ENCODE data around the gene POU6F2. TPM values are rescaled to one million over a fixed set of nuclear protein-coding genes. Genes with fewer than 3 reads are reported as not detected.

POU6F2 gene
- polyA plus RNA-seq, 12 donors, result 0.05 to 0.23 (median 0.11) TPM; not detected in 5

DNA sequence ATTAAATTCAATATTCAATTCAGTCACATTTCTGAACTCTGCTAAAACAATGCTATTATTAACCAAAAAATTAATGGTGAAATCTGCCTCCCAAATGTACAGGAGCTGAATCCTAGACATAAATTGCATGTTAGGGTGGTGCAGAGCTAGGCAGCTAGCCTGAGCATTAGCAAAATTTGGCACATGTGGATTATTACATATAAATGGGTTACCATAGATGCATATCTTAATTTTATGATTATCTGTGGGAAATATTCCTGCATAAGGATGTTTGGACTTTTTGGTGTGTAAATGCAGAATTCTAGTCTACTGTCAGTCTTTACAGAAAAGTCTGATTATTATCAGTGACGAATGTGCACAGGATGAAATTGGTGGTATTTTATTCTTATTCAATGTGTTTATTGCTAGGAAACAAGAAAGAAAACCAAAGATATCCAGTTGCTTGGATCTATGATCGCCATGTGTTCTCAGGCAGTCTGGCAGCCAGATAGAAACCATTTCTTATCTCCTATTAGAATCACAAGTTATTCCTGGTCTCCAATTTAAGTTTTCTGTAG lies 150.7 kb downstream of the POU6F2 start:
- no peak for DNase-seq

DNA sequence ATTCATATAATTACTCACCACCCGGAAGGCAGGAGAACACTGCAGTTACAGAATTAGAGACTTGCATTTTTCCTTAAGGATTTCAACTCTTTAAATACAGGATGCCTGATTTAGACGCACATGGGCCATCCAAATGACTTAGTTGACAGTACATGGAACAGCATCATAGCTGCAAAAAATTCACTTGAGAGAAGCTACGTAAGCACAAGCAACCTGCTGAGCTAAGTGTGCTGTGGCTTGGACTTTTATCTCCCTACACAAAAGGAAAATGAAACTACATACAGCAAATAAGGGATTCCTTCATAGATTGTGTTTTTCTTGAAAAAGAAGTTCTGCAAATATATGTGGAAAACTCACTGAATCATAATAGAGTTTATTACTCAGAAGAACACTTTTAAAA lies 152.6 kb downstream of the POU6F2 start:
- no peak for DNase-seq

DNA sequence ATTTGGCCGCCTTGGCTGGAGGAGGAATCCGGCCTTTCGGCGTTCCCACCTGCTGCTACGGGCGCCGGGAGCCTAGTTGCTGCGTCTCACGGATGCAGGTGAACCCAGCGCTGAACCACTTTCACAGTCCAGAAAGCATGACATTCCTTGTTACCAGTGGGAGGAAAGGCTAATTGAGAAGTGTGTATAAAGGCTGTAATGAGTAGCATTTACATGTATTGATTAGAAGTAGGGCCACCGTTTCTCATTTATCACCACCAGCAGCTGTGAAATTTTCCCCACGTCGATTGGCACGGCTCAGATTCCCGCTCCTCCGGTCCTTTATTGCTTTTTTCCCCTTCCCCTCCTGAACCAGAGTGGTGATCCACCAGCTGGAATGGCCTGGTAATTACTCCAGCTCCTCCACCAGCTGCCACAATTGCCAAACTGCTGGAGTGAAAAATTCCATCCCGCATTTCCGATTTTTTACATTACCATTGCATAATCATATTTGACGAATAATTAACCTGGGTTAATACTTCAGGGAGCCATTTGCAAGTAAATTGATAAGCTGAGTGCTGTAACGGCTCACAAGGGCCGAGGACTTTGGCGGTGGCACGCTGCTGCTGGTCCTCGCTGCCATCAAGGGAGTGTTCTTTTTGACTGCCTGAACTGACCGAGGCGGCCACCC lies 153.3 kb downstream of the POU6F2 start:
- no peak for DNase-seq

DNA sequence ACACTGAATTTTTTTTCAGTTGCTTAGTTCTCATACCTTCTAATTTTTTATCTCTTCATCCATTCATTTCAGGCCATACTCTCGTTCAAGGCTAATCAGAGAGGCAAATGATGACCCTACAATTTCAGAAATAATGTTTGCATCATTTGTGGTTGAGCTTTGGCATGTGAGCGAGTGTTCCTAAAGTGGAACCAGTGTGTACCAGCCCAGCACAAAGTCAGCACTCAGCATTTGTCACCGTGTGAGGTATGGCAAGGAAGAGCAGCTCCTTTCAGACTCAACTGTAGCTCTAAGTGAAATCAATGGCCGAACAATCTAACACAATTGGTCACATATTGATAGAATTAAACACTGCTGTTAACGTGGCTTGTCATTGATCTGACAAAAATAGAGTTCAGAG lies 154.6 kb downstream of the POU6F2 start:
- no peak for DNase-seq

DNA sequence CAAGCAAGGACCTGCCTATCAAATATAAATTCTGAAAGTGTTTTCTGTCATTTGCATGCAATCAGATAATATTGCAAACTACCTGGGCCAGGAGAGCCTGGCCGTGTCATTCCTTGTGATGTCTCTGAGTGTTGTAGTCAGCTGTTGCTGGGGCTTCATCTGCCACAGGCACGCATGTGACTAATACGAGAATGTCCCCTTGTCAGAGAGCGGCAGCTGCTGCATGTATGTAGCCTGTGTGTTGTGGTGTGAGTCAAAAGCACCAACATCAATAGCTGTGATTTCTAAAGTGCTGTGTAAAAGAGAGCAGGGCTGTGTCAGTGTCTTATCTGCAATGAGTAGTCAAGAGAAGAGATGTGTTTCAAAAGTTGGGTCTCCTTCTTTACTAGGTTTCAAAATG lies 155.4 kb downstream of the POU6F2 start:
- peak; percentile 8 for DNase-seq

DNA sequence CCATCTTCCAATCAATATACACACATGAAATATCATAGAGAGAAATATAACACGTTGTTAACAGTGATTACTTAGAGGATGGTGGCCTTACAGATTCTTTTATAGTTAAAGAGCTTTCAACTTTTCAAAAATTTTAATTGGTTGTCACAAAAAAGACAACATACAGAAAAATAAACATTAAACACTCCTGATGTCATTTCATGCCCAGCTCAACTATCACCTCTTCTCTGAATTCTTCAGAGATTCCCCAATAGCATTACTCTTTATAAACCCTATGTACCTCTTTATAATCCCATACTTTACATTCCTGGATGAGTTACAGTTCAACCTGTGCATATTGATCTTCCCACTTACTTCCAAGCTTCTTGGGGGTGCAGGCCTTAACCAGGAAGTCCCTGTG lies 159.8 kb downstream of the POU6F2 start:
- DNase-seq, result no peak

DNA sequence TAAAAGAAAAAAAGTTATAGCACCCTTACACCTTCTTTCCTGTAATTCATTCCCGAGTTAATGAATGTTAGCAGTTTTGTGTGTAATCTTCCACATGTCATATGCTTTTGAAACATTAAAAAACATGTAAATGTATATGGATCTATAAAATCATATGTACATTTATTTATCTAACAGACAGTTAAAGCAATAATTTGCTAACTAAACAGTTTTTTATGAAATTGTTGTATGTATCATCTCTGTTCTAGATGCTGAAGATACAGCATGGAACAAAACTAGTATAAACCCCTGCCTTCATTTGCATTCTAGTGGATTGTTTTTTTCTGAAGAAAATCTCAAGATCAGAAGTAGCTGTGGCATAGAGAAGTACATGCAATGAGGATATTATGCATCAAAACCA lies 165.0 kb downstream of the POU6F2 start:
- DNase-seq, result no peak

DNA sequence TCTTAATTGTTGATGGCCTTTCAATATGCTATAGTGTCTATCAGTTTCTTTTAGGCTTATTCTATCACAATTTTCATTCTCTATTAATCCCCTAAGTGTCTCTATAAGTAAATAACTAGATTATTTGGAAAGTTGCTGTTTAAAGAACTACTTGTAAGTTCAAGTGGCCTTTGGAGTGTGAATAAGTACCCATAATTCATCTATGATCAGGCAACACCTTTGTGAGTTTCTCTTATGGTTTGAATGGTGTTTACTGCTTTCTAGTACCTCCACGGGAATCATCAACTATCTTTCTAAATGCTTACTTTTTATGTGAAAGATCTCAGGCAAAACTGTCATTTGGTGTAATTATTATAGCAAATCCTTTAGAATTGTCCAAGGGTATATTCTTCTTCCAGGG lies 166.7 kb downstream of the POU6F2 start:
- no peak for DNase-seq

DNA sequence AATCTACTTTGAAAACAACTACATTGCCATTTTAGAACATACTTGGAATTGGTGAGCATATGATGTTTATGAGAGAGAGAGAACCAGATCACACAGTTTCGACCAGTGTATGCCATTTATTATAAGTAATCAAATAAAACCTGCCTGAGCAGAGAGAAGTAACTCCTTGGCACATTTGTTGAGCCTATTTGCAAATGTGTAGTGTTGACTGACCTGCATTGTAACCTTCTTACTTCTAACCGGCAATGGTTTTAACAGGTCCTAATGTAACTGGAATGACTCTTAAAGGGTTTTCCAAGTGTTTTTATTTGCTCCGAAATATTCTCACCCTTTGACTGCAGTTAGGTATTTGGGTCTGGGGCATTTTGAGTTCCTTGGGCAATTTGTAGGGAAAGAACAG lies 167.6 kb downstream of the POU6F2 start:
- no peak for DNase-seq

DNA sequence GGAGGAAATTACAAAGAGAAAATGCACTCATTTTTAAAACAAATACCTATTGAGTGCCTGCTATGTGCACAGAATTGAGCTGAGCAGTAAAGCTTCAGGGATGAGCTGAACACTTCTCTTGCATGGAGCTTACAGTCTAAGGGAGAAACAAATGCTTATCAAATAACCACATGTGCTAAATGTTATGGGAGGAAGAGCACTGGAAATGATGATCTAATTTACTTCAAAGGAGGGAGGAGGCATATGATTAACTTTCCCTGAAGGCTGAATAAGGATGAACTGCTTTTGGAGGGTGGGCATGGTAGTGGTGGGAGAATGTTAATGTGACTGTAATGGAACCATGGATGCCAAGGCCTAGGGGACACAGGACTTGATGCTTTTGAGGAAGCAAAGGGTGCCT lies 168.2 kb downstream of the POU6F2 start:
- DNase-seq, result no peak

DNA sequence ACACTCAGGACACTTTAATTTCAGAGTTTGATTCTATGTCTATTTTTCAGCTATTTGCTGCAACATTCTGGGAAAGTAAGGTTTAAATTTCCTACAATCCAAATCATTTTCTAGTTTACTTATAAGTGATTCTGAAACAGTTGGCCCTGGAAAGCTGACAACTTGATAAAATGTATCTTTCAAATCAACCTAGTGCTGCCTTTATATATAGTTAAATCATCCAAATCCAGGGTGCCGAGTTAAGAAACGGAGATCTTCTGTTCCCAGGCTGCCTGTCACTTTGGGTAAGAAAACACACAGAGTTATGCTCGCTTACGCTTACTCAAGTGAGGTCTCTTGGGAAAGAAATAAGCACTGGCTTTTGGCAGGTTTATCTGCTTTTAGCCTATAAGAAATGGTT lies 175.0 kb downstream of the POU6F2 start:
- no peak for DNase-seq

DNA sequence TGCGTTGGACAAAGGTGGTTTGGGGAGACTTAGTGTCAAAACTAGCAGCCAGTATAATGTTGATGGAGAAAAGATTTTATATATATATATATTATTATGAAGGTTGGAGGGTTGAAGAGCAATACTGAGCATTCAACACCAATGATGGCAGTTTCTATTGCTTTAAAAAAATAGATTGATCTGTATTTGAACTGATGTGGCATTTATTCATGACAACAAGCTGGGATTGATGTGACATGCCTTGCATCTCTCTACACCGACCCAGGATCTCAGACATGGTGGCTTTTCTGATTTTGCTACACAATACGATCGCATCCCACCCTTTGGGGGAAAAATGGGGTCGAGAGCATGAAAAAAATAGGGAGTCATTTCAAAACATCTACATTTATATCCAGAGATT lies 175.4 kb downstream of the POU6F2 start:
- no peak for DNase-seq

DNA sequence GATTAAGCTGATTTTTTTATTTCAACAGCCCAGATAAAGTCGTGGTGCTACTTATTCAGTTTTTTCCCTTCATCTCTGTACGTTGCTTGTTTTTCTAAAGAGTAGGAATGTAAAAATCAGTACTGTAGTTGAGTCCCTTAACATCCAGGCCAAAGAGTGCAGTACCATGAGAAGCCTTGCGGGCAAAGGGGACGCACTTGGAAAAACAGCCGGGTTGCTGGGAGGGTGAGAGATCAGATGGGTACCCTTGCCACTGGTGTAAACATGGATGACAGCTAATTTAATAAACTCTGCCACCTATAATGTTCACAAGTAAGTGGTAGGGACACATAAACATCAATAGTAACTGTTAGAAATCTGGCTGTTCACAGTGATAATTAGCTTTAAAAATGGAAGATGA lies 175.9 kb downstream of the POU6F2 start:
- no peak for DNase-seq

DNA sequence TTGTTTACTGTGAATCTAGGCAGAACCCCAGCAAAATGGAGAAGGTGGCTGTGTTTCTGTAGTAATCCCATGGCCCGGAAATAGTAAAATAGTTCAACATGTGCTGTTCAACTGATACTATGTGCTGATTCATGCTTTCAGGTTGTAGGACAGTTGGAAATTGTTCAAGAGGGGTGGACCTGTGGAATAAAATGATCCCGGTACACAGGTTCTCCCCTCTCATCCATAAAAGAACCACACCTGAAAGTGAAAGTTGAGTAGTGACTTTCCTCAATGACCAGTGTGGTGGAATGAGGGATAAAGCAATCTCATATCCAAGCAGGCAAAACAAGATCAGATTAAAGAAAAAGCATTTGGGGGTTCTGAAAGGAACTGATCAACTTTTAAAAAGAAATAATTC lies 177.1 kb downstream of the POU6F2 start:
- DNase-seq, result no peak

DNA sequence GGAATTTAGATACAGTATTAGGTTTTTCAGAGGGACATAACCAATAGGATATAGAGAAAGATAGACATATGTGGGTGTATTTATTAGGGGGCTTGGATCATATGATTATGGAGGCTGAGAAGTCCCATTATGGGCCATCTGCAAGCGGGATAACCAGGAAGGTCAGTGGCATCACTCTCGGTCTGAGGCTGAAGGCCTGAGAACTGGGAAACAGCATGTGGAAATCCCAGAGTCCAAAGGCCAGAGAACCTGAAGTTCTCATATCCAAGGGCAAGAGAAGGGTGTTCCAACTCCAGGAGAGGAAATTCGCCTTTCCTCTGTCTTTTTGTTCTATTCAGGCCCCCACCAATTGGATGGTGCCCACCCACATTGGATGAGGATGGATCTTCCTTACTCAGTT lies 180.7 kb downstream of the POU6F2 start:
- DNase-seq, result no peak

DNA sequence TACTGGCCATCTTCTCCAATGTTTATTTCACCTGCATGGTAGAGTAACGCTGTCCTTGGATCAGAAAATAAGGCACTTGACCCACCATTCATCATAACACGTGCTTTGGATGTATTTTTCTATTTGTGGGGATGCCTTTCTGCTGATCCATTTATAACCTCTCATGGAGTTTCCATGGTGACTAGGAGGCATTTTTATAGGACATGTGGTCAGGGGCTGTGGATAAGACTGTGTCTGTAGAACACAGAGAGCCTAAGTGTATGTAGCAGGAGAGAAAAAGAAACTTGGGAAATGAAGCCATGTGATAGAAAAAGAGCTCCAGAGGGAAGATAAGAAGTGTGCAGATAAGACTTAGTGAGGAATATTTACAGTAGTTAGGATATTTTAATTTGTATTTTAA lies 184.2 kb downstream of the POU6F2 start:
- no peak for DNase-seq

DNA sequence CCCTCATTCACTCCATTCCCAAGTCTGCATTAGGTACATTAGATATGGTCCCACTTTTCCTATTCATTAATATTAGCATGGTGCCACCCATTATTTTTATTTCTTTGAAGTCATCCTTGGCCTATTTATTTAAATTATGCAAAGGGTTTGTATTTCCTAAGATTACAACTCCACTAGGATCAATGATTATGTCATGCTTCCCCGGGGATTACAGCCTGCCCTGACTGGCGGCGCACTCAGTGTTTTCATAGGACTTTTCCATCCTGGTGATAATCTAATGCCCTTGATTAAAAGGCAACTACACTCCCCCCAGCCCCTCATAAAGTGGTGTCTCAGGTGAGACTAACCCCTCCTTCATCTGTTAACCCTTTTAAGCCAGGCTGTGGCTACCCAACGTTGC lies 187.2 kb downstream of the POU6F2 start:
- DNase-seq, result no peak

DNA sequence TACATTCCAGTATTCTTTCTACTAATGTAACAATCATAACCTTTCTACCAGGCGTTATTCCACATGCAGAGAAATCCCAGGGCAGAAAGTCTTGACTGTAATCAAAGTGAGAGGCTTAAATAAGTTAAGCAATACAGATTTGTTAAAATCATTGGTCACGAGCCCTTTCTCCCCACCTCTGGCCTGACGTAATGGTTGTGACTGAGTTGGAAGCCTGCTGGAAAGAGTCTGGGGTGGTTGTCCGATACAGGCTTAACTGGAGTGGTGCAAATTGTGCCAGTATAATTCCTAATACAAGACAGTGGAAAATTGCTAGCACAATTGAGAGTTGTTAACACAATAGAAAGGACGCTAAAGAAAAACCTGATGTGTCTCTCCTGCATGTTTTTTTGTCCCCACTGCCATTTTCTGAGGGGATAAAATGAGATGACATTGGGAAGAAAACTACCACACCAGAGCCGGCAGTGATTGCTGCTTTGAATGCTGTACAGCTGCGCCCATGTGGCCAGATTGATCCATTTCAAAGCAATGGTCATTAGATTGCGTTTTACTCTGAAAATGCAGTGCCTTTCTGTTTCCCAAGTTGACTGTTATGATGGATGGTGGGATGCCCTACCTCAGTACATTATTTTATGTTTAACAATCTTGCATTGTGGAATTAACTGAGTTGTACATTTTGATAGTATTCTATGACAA lies 190.8 kb downstream of the POU6F2 start:
- no peak for DNase-seq

DNA sequence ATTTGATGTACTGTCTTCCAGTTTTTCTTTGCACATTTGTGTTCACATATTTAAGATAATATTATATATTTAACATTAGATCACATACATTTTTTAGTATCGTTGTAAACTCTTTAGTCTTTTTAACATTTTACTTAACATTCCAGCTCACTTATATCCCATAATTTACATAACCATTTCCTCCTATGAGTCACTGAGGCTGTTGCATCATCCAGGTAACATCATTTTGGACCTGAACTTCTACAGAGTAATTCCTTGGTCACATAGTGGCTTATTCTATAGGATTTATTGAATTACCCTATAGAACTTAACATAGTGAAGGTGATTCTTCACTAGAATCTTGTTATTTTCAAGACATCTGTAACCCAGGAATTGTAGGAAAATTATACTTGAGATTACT lies 194.4 kb downstream of the POU6F2 start:
- no peak for DNase-seq

DNA sequence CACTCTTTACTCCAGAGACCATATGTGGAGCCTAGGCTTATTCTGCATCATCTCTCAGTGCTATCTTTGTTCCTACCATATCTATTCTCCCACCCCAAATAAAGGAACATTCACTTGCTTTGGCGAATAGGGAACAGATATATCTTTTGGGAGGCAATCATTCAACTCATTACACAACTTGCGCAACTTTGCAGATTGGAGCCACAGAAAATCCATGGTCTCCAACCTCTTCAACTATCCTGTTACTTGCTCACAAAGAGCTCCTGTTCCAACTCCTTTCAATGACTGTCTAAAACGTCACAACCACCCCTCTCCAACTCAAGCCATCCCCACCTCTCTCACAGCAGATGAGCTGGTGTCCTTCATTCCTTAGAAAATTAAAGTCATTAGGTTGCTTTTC lies 203.7 kb downstream of the POU6F2 start:
- no peak for DNase-seq

DNA sequence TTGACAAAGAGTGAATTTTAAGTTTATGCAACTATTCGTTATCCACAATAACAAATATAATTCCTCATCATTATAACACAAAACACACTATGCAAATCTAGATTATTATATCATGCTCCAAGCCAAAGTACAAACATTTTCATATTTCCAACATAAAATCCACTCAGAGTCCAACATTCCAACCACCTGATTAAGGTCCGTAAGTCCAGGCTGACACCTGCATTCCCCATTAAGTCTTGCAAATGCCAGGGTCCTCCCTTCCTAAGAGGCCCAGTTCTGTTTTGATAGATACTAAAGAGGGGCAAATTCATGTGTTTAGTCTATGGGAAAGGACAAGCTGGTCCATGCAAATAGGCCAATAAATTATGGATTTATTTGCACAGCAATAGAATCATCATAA lies 206.1 kb downstream of the POU6F2 start:
- no peak for DNase-seq

DNA sequence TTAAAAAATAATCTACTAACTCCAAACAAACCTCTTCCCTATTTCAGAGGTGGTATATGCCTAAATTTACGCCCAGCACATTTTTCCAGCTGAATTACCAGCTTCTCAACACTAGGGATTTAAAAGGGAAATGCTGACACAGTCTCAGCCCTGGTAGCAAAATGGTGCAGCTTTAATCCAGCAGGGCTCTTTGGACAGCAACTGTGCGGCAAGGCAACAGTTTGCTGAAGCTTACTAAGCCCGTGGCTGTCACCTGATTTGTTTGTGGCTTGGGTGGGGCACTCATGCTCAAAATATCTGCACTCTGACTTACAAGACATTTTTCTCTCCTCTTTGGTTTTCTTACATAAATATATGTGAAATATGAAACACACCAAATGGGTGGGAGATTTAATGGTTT lies 206.7 kb downstream of the POU6F2 start:
- no peak for DNase-seq

DNA sequence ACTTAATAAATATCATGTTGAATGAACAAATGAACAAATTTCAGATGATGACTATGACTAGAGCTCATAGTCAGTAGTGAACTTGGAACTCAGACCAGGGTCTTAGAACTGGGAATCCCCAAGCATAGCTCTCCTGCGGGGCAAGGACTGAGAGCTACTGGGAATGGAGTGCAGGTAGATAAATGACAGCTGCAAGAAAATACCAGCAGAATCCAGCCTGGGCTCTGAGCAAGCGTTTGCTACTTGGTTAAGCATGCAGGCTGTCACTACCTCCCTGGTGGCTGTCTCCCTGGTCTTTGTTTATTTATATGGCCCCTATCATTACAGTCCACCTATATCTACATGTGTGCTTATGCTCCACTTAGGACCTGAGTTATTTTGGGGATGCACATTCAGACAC lies 208.4 kb downstream of the POU6F2 start:
- DNase-seq, result no peak

DNA sequence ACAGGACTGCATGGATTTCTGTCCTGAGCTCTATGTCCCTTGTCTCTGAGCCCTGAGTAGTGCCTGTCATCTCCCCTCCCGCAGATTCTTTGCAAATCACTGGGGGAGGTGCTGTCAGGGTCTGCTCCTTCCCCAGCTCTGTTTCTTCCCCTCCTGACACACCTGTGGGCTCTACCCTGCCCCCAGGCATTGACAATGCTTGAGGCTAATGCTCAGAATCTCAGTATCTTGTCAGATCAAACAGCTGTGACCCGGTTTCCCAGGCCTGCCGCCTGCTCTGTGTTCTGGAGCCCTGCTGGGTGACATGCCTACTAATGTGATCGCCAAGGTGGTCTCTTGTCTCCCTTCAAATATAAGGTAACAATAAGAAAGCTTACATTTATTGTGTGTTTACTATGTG lies 209.0 kb downstream of the POU6F2 start:
- no peak for DNase-seq
